H1 (cell line): ENCODE data around the gene TNFRSF6B. TPM values are rescaled to one million over a fixed set of nuclear protein-coding genes. Genes with fewer than 3 reads are reported as not detected.

Experiments
- CTCF ChIA-PET: fragments of 300-600 bp; sonication (Branson Sonifier 250); formaldehyde crosslinking; loops from one replicate; lab custom pipeline; 2021; ENCODE audit not compliant: partially characterized antibody; lab: Charles Lee
- POLR2A ChIA-PET: fragments of 300-600 bp; sonication (Branson Sonifier 250); formaldehyde crosslinking; loops from one replicate; lab custom pipeline; 2021; ENCODE audit warnings: inconsistent platforms; ENCODE audit not compliant: partially characterized antibody; lab: Charles Lee
- DNase-seq, 2 experiments: peaks; one replicate each; pipeline versions ENCODE4 v3.0.0 to v3.0.0-alpha.2; 2010 to 2022; ENCODE audit warnings: low spot score in 2 of 2, low read depth in 1 of 2, mixed read lengths in 1 of 2
- FAIRE-seq: peaks from 2 replicates; lab custom pipeline; 2011; peaks lifted over from hg19 to GRCh38; lab: Jason Lieb, UNC
- H2AFZ ChIP-seq: 2 replicates; pipeline ENCODE4 v1.8.1; 2012; ENCODE audit warnings: low read length, inconsistent platforms
- H2AK5ac ChIP-seq: 2 replicates; pipeline ENCODE4 v1.6.1; 2013; ENCODE audit warnings: low read depth, low read length
- H2BK120ac ChIP-seq: replicated peaks from 2 replicates; pipeline ENCODE3; 2013; ENCODE audit warnings: low read depth, low read length, inconsistent platforms
- H2BK12ac ChIP-seq: 2 replicates; pipeline ENCODE4 v1.6.1; 2013; ENCODE audit warnings: low read depth, low read length
- H2BK15ac ChIP-seq: 2 replicates; pipeline ENCODE4 v1.6.1; 2013; ENCODE audit warnings: low read length
- H2BK20ac ChIP-seq: 2 replicates; pipeline ENCODE4 v1.6.1; 2013; ENCODE audit warnings: low read length
- H2BK5ac ChIP-seq: 2 replicates; pipeline ENCODE4 v1.6.1; 2013; ENCODE audit warnings: low read depth, low read length
- H3K14ac ChIP-seq: 2 replicates; pipeline ENCODE4 v1.6.1; 2013; ENCODE audit warnings: inconsistent platforms; ENCODE audit not compliant: insufficient read length
- H3K18ac ChIP-seq: 2 replicates; pipeline ENCODE4 v1.6.1; 2013; ENCODE audit warnings: low read length; ENCODE audit errors: extremely low read depth
- H3K23ac ChIP-seq: 2 replicates; pipeline ENCODE4 v1.6.1; 2013; ENCODE audit warnings: inconsistent platforms; ENCODE audit not compliant: insufficient read length
- H3K23me2 ChIP-seq: 2 replicates; pipeline ENCODE4 v1.6.1; 2013; ENCODE audit warnings: low read depth, low read length
- H3K27ac ChIP-seq: 2 replicates; pipeline ENCODE4 v1.6.1; 2011; ENCODE audit warnings: low read depth, low read length, inconsistent platforms
- H3K27me3 ChIP-seq, 4 experiments: replicated peaks in 1 of 4; 1 replicate in 1 of 4; 2 replicates in 3 of 4; pipeline versions ENCODE4 v1.6.1 to v1.8.1; 2011 to 2013; ENCODE audit warnings: low read length in 3 of 4, mild to moderate bottlenecking in 3 of 4, inconsistent platforms in 2 of 4, mixed read lengths in 2 of 4, moderate library complexity in 1 of 4; ENCODE audit not compliant: control insufficient read depth in 3 of 4, insufficient read depth in 3 of 4; ENCODE audit errors: extremely low read depth in 1 of 4
- H3K36me3 ChIP-seq, 4 experiments: 2 replicates each; pipeline versions ENCODE4 v1.6.1 to v1.8.1; 2011 to 2013; ENCODE audit warnings: mild to moderate bottlenecking in 4 of 4, low read length in 3 of 4, moderate library complexity in 2 of 4, control low read depth in 1 of 4, inconsistent platforms in 1 of 4; ENCODE audit not compliant: insufficient read depth in 4 of 4, control insufficient read depth in 2 of 4
- H3K4ac ChIP-seq: replicated peaks from 2 replicates; pipeline ENCODE3; 2013; ENCODE audit warnings: low read length, low read depth, mixed read lengths, inconsistent platforms; ENCODE audit not compliant: insufficient read length
- H3K4me1 ChIP-seq, 4 experiments: replicated peaks in 1 of 4; 1 replicate in 1 of 4; 2 replicates in 3 of 4; pipeline versions ENCODE4 v1.6.1 to v1.8.1; 2011 to 2013; ENCODE audit warnings: low read length in 3 of 4, inconsistent platforms in 2 of 4, mixed read lengths in 1 of 4; ENCODE audit not compliant: insufficient read depth in 4 of 4, control insufficient read depth in 3 of 4
- H3K4me2 ChIP-seq, 2 experiments: 2 replicates each; pipeline versions ENCODE4 v1.6.1 to v1.8.1; 2011 to 2013; ENCODE audit warnings: low read depth in 2 of 2, low read length in 2 of 2, control low read depth in 1 of 2, inconsistent platforms in 1 of 2, mild to moderate bottlenecking in 1 of 2; ENCODE audit not compliant: insufficient read depth in 1 of 2
- H3K4me3 ChIP-seq, 4 experiments: fragments of 200-600, 300-600 bp in 1 of 4; sonication (generic), shearing (Covaris generic), sonication (Bioruptor Twin) in 1 of 4; 2 replicates each; pipeline versions ENCODE4 v1.5.1 to v1.8.1; 2011 to 2016; ENCODE audit warnings: low read length in 4 of 4, low read depth in 3 of 4, control low read depth in 2 of 4, inconsistent platforms in 2 of 4, mild to moderate bottlenecking in 2 of 4, mixed read lengths in 1 of 4, moderate library complexity in 1 of 4; ENCODE audit not compliant: insufficient read depth in 2 of 4; ENCODE audit errors: extremely low read depth in 1 of 4
- H3K56ac ChIP-seq: replicated peaks from 2 replicates; pipeline ENCODE3; 2013; ENCODE audit warnings: low read depth, mild to moderate bottlenecking, mixed read lengths, low read length, inconsistent platforms; ENCODE audit not compliant: insufficient read length
- H3K79me1 ChIP-seq: 2 replicates; pipeline ENCODE4 v1.6.1; 2013; ENCODE audit warnings: low read depth, low read length, control low read depth
- H3K79me2 ChIP-seq, 2 experiments: 2 replicates each; pipeline versions ENCODE4 v1.6.1 to v1.8.1; 2012 to 2013; ENCODE audit warnings: low read length in 2 of 2, mild to moderate bottlenecking in 2 of 2, inconsistent platforms in 1 of 2; ENCODE audit not compliant: insufficient read depth in 2 of 2, control insufficient read depth in 1 of 2
- H3K9ac ChIP-seq, 4 experiments: replicated peaks in 1 of 4; 1 replicate in 1 of 4; 2 replicates in 3 of 4; pipeline versions ENCODE4 v1.6.1 to v1.8.1; 2011 to 2013; ENCODE audit warnings: low read depth in 3 of 4, low read length in 3 of 4, control low read depth in 2 of 4, mild to moderate bottlenecking in 2 of 4, moderate library complexity in 2 of 4, inconsistent platforms in 1 of 4; ENCODE audit errors: extremely low read depth in 1 of 4
- H3K9me3 ChIP-seq, 2 experiments: 2 replicates each; pipeline versions ENCODE4 v1.6.1 to v1.8.1; 2012 to 2013; ENCODE audit warnings: mild to moderate bottlenecking in 2 of 2, moderate library complexity in 2 of 2, control low read depth in 1 of 2, inconsistent platforms in 1 of 2, low read depth in 1 of 2, low read length in 1 of 2, mixed read lengths in 1 of 2; ENCODE audit not compliant: insufficient read depth in 2 of 2
- H4K20me1 ChIP-seq, 2 experiments: replicated peaks in 1 of 2; 2 replicates each; pipeline versions ENCODE3 to v1.8.1; 2011 to 2013; ENCODE audit warnings: inconsistent platforms in 2 of 2, low read length in 2 of 2, mild to moderate bottlenecking in 1 of 2; ENCODE audit not compliant: insufficient read depth in 2 of 2, control insufficient read depth in 1 of 2
- H4K5ac ChIP-seq: 2 replicates; pipeline ENCODE4 v1.6.1; 2013; ENCODE audit warnings: low read length, low read depth, mixed read lengths, inconsistent platforms; ENCODE audit not compliant: insufficient read length
- H4K8ac ChIP-seq: 2 replicates; pipeline ENCODE4 v1.8.0; 2013; ENCODE audit warnings: mild to moderate bottlenecking, moderate library complexity, low read length, inconsistent platforms; ENCODE audit not compliant: insufficient read depth; ENCODE audit errors: extremely low read depth
- H4K91ac ChIP-seq: replicated peaks from 2 replicates; pipeline ENCODE3; 2013; ENCODE audit warnings: low read length, mixed read lengths, inconsistent platforms; ENCODE audit not compliant: insufficient read length
- CHD1 ChIP-seq: IDR thresholded peaks from 2 replicates; pipeline ENCODE4 v1.6.1; 2012; ENCODE audit warnings: low read depth, low read length, improper control_type of control experiment
- GTF2F1 ChIP-seq: IDR thresholded peaks from 2 replicates; pipeline ENCODE4 v1.6.1; 2012; ENCODE audit warnings: low read depth, low read length, improper control_type of control experiment, borderline replicate concordance
- JUN ChIP-seq: IDR thresholded peaks from 2 replicates; pipeline ENCODE4 v1.6.1; 2011; ENCODE audit warnings: low read depth, mild to moderate bottlenecking, improper control_type of control experiment, low read length
- PHF8 ChIP-seq: fragments of 200-600 bp; sonication (generic); conservative IDR thresholded peaks from 2 replicates; pipeline ENCODE4 v1.7.1; 2012; ENCODE audit warnings: low read depth, mild to moderate bottlenecking, inconsistent platforms, low read length, moderate library complexity
- RFX5 ChIP-seq: IDR thresholded peaks from 2 replicates; pipeline ENCODE4 v1.6.1; 2011; ENCODE audit warnings: low read depth, low read length, improper control_type of control experiment, borderline replicate concordance
- SRF ChIP-seq: IDR thresholded peaks from 2 replicates; pipeline ENCODE4 v1.6.1; 2011; ENCODE audit warnings: mild to moderate bottlenecking, low read depth, low read length, moderate library complexity
- TEAD4 ChIP-seq: IDR thresholded peaks from 2 replicates; pipeline ENCODE4 v1.6.1; 2012; ENCODE audit warnings: low read depth, low read length, inconsistent platforms, mixed read lengths
- WGBS, 2 experiments: shearing (Covaris generic) in 1 of 2; methylation state at CpG; one replicate each; pipeline versions ENCODE4 v1.1.6 to v1.1.7; 2013 to 2015; ENCODE audit warnings: low lambda C conversion rate in 2 of 2, mixed read lengths in 2 of 2, inconsistent platforms in 1 of 2, low coverage in 1 of 2, missing lambda C conversion rate in 1 of 2; ENCODE audit not compliant: insufficient replicate concordance in 2 of 2, insufficient coverage in 1 of 2, insufficient read length in 1 of 2; ENCODE audit errors: extremely low coverage in 1 of 2, missing lambda C conversion rate in 1 of 2; 5-methylcytosine and 5-hydroxymethylcytosine counted together
- polyA plus RNA-seq, 7 experiments: library from polyadenylated mRNA; depleted of rRNA in 3 of 7; stranded (reverse) in 5 of 7; unstranded in 2 of 7; fragments of >200 nt in 5 of 7; fragments of 200-250 nt in 2 of 7; gene quantifications; 1 replicate in 5 of 7; 2 replicates in 1 of 7; 4 replicates in 1 of 7; pipeline versions ENCODE4 v1.2.1 to v1.2.3, GENCODE V29; 2011 to 2013; ENCODE audit warnings: missing spikeins in 2 of 7, mixed read lengths in 2 of 7
- total RNA-seq: library from RNA; stranded (reverse); fragmentation: NEBNext Ultra II Directional; extraction: Animal tissue kit (Norgen Biotek cat#: 25700); gene quantifications from 2 replicates; pipeline ENCODE4 v1.2.1, GENCODE V29; 2021
- TF ChIP-seq, protein P1 (sequence below), 3 experiments: IDR thresholded peaks; 1 replicate in 2 of 3; 2 replicates in 1 of 3; pipeline versions ENCODE4 v1.5.1 to v1.6.1; 2011; ENCODE audit warnings: low read length in 3 of 3, mild to moderate bottlenecking in 3 of 3, inconsistent platforms in 2 of 3, low read depth in 1 of 3, moderate library complexity in 1 of 3; ENCODE audit not compliant: insufficient read depth in 1 of 3; ENCODE audit errors: control extremely low read depth in 1 of 3

The TNFRSF6B gene
- total and polyA plus RNA-seq, 2 of the 8 experiments (the other 6 are each of a cell fraction or from before 2014, with no cell fraction given) = 3.1 TPM; not detected in 1

DNA sequence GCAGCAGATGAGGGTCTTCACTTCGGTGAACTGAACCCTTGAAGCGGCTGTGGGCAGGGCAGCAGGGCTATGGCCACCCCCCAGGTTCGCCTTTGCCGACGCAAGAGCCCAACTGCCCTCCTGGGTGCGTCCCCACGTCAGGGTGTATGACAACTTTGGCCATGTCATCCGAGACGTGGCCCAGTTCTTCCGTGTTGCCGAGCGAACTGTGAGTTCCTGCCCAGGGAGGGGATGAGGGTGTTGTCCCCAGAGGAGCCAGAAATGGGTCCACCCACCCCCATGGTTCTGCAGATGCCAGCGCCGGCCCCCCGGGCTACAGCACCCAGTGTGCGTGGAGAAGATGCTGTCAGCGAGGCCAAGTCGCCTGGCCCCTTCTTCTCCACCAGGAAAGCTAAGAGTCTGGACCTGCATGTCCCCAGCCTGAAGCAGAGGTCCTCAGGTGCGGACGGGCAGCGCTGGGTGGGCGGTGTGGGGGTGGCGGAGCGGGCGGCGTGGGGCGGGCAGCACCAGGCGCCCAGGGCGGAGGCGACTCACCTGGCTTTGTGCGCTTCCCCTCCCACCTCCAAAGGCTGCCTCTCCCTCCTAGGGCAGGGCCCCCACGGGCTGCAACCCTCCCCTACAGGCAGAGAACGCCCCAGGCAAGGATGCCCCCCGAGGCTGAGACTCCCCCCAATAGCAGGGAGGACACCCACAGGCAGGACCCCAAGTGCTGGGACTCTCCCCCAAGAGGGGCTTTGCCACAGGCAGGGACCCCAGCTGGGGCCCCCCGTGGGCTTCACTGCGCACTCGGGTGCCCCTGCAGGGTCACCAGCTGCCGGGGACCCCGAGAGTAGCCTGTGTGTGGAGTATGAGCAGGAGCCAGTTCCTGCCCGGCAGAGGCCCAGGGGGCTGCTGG lies 6.2 kb upstream of the TNFRSF6B start:
- Histone ChIP-seq H2BK12ac (no peak overlapping the region), H2BK5ac (no peak overlapping the region), H4K20me1 (peaks cover 0 to 6% of the 10 kb centered on the region in 2 experiments), H3K4me1 (no peaks in the 10 kb centered on the region; a peak in 1 of 7 replicates), H3K79me2 (no peaks in the 10 kb centered on the region), H3K4me2 (no peak overlapping the region), H3K14ac (no peak overlapping the region), H3K23ac (no peak overlapping the region), H3K18ac (no peak overlapping the region), H3K9me3 (no peaks in the 10 kb centered on the region; a peak in 1 of 4 replicates), H2BK120ac (no peak overlapping the region), H3K79me1 (no peaks in the 10 kb centered on the region), H3K56ac (no peak overlapping the region), H2AK5ac (no peak overlapping the region), H3K4me3 (no peak overlapping the region), H4K8ac (no peak overlapping the region), H2BK15ac (no peak overlapping the region), H3K27me3 (no peaks in the 10 kb centered on the region), H2BK20ac (no peak overlapping the region), H3K23me2 (peaks cover 3% of the 10 kb centered on the region; the same call in 1 of the 2 replicates), H4K5ac (no peak overlapping the region), H3K27ac (no peak overlapping the region), H2AFZ (no peak overlapping the region), H3K9ac (no peak overlapping the region), H3K36me3 (peaks cover 0 to 3% (median 0%) of the 10 kb centered on the region in 4 experiments; a peak in 1 of 8 replicates), H3K4ac (no peak overlapping the region), H4K91ac (no peak overlapping the region)
- CTCF ChIA-PET = interaction anchor here (0.6 to 1.1 kb wide), 3 partner anchors 8 to 348 kb away, joined by 3 to 4 read pairs (median 3); no protein-coding TSS in a partner anchor
- DNase-seq (no peak), FAIRE-seq (no peak)
- POLR2A ChIA-PET = interaction anchor here (1.4 to 4.3 kb wide), 4 partner anchors 8 to 17 kb away, joined by 5 to 31 read pairs (median 10); partner anchors contain the start of genes ARFRP1, TNFRSF6B and ZGPAT
- 94% methylated on average over 25 of the region's 40 CpGs; no CpG with 5 or more reads in 1 of the 2 experiments for WGBS, 2 experiments
- TF ChIP-seq GTF2F1 (no peak), PHF8 (no peak), JUN (no peak), RFX5 (no peak), TEAD4 (no peak), SRF (no peak), CHD1 (no peak)
- TF ChIP-seq, protein P1, sequence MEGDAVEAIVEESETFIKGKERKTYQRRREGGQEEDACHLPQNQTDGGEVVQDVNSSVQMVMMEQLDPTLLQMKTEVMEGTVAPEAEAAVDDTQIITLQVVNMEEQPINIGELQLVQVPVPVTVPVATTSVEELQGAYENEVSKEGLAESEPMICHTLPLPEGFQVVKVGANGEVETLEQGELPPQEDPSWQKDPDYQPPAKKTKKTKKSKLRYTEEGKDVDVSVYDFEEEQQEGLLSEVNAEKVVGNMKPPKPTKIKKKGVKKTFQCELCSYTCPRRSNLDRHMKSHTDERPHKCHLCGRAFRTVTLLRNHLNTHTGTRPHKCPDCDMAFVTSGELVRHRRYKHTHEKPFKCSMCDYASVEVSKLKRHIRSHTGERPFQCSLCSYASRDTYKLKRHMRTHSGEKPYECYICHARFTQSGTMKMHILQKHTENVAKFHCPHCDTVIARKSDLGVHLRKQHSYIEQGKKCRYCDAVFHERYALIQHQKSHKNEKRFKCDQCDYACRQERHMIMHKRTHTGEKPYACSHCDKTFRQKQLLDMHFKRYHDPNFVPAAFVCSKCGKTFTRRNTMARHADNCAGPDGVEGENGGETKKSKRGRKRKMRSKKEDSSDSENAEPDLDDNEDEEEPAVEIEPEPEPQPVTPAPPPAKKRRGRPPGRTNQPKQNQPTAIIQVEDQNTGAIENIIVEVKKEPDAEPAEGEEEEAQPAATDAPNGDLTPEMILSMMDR (IDR thresholded peaks at IDR 0.05; ENCODE audit: control extremely low read depth in 1 of 3, insufficient read depth in 1 of 3, low read depth in 1 of 3, low read length in 3 of 3) = no peak
